HG03439 (cell line): ENCODE results near the gene GGA1.
A peak's percentile ranks its signal among the peaks of the same experiment; 100 is the strongest.

ENCODE experiments used
- ATAC-seq: cut with Tn5 transposase; IDR thresholded peaks from one replicate; pipeline ENCODE4 v1.9.1; 2021; ENCODE audit warnings: mild to moderate bottlenecking, moderate library complexity; ENCODE audit not compliant: unreplicated experiment

The GGA1 gene

DNA sequence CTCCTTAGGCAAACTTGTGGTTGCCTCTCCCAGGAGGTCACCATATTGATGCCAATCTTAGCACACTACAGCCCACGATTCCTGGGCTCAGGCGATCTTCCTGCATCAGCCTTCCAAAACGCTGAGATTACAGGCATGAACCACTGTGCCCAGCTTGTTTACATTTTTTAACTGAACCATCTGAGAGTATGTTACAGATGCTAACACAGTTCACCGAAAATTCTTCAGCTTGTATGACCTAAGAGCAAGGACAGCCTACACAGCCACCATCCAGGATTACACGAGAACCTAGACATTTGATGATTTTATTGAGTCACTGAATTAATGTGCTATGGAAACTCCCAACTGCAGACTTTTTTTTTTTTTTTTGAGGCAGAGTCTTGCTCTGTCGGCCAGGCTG is 61.0 kb downstream of the GGA1 start:
- ATAC-seq = no peak

DNA sequence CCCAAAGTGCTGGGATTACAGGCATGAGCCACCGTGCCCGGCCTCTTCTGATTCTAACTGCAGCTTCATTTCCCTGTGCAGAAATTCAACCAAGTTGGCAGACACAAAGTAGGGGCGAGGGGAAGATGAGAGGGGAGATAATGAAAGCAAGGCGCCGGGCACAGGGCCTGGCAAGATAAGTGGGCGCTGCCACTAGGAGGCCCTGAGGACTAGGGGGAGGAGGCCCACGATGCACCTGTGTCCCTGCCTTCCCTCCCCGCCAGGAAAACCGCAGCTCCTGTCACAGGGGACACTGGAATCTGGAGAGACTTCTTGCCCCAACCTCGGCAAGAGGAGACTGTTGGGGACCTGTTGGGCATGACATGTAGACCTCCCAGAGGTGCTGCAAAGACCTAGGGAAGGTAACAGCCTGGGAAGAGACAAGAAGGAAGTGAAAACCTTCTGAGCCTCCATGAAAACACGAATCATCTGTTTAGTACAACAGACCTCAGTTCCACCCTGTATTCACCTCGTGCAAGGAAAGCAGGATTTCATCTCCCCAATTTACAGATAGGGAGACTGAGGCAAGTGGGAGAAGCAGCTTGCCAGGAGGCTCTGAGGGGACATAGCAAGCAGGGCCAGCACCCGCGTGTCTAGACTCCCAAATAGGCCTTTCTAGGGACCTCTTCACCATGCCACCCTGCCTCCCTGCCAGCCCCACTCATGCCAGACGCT is 63.7 kb downstream of the GGA1 start:
- no peak for ATAC-seq

DNA sequence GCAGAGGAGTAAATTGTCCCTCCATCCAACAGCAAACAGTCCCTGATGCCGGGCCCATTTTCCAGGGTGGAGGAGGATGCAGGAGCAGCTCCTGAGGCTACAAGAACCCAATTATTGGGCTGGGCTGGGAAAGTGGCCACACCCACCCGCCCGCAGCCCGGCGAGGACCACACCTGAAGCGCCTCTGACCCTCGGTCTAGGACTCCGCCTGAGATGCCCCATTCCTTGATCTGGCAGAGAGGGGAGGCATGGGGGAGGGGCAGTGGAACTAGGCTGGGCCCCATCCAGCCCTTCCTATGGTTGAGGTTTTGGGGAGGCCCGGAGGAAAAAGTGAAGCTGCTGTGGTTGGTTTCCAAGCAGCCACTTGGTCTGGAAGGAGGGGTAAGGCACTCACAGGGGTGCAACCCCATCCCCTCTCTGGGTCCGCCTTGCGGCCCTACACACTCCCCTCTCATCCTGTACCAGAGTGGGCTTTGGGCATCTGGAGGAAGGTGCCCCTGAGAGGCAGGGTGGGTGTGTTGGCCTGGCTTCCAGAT is 64.4 kb downstream of the GGA1 start:
- no peak for ATAC-seq

DNA sequence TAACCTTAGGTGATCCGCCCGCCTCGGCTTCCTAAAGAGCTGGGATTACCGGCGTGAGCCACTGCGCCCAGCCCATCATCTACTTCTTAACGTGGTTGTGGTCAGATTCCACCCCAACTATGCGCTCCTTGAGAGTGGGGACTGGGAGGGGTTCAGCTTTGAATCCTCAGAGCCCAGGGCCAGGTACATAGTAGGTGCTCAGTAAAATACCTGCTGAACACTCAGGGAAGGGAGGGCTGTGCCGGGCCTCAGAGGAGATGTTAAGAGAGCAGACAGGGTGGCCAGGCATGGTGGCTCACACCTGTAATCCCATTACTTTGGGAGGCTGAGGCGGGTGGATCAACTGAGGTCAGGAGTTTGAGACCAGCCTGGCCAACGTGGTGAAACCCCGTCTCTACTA is 65.6 kb downstream of the GGA1 start:
- no peak for ATAC-seq

DNA sequence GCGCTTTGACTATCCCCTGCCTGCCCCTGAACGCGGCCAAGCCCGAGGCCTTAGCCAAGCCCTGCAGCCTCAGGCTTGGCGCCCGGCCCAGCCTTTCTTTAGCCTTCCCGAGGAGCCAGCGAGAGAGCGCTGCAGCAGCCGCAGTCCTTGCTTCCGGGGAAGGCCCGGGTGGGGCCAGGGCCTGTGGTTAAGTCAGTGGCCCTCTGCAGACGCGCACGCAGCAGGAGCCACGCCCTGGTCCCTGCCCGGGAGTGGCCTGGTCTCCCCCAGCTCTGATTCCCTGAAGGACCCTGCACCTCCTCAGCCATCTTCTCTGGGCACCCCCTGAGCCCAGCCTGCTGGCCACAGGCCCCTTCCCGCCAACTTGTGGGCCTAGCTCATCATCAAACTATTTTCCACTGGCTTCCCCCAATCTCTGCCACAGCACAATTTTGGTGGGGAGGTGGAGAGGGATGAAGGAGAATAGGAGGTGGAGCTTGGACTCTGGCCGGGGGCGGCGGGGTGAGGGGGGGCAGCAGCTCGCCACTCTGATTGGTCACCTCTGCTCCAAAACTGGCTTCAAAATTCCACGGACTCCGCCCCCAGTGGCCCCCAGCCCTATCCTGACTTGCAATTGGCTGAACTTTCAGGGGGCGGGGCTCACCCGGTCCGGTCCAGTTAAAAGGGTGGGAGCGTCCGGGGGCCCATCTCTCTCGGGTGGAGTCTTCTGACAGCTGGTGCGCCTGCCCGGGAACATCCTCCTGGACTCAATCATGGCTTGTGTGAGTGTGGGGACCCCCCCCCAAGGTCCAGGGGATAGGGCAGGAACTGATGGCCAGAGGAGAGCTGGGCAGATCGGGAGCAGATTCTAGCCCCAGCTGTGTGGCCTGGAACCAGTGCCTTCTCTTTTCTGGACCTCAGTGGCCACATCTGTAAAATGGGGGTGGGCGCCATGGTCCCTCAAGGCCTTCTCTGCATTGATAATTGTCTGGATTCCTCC is 66.6 kb downstream of the GGA1 start, which contains the start of gene LGALS1:
Gene LGALS1 (plus strand): TSS at position 686 of the 979 bp plus-strand sequence. CDS start 67 bp downstream, at position 753.
- no peak for ATAC-seq

DNA sequence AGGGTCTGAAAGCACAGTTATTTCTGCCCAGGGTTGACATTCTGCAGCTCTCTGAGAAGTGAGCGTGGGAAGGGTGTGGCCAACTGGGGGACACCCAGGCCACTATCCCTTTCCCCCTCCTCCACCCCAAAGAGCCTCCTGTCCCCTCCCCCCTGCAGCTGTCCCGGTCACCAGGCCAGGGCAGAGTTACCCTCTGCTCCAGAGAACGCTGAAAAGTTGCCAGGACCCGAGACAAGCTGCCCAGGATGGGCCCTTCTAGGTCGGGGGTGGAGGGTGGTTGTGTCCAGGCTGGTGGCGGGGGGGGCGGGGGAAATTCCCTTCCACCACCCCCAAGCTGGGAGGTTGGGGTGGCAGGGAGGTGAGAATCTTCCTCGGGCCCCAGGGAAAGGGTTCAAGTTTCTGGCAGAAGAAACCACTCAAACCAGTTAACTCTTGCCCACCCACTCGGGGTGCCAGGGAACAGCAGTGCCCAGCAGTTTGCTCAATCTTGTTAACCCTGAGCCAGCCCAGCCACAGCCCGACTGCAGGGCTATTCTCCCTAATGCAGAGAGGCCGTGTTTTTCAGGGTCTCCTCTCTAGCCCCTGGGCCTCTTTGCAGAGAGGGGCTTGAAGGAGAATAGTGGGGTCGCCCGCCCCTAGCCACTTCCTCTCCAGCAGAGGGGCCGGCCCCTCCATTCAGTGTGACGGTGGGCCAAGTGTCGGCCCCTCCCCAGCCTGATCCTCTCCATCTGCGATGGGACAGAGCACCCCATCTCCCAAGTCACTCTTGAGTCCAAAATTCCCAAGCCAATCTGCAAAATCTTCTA is 67.5 kb downstream of the GGA1 start:
- ATAC-seq = peak; percentile 7

DNA sequence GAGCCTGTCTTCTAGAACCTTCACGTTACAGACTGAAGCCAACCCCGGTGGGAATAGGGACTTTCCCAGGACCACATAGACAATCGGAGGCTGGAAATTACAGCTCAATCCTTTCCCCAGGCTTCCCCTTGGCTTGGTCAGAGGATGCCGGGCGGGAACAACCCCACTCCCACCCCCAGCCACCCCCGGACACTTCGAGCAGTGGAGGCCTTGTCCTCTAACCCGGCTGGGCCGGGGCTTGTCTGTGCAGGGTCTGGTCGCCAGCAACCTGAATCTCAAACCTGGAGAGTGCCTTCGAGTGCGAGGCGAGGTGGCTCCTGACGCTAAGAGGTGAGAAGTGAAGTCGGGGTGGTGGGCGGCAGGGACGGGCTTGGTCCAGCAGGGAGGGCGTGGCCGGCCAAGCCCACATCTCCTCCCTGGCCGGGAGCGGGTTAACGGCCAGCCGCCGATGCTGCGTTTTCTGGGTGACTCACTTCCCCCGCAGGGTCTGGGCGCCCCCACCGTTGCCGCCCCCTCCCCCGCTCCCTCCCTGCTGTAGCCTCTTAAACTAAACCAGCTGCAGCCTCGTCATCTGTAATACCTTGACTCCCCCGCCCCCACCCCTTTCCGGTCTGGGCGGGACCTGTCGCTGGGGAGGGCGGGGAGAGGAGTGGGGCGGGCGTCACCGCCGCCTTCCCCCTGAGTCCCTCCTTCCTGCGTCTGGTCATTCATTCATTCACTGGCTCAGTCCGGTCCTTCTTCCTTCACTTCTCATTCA is 68.3 kb downstream of the GGA1 start:
- ATAC-seq = peak; percentile 62

DNA sequence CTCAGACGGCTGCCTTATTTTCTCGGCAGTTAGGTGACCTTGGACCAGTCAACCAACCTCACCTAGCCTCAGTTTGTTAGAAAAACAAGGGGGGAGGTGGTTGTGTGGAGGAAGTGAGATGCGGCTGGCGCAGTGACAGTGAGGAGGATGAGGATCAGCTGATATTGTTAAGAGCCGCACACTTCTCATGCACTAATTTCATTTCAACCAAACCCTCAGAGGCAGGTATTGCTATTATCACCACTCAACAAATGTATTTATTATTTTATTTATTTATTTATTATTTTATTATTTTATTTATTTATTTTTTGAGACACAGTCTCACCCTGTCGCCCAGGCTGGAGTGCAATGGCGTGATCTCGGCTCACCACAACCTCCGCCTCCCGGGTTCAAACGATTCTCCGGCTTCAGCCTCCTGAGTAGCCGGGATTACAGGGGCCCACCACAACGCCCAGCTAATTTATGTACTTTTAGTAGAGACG is 68.9 kb downstream of the GGA1 start:
- ATAC-seq = no peak

DNA sequence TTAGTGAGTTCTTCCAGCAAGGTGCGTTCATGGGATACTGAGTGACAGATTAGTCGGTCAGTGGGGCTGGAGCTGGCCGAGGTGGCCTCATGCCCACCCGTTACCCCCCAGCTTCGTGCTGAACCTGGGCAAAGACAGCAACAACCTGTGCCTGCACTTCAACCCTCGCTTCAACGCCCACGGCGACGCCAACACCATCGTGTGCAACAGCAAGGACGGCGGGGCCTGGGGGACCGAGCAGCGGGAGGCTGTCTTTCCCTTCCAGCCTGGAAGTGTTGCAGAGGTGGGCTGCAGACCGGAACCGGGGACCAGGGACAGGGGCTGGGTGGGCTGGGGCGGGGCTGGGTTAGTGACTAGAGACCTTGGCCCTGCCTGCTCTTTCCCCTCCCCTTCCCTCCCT is 69.7 kb downstream of the GGA1 start:
- ATAC-seq = no peak

DNA sequence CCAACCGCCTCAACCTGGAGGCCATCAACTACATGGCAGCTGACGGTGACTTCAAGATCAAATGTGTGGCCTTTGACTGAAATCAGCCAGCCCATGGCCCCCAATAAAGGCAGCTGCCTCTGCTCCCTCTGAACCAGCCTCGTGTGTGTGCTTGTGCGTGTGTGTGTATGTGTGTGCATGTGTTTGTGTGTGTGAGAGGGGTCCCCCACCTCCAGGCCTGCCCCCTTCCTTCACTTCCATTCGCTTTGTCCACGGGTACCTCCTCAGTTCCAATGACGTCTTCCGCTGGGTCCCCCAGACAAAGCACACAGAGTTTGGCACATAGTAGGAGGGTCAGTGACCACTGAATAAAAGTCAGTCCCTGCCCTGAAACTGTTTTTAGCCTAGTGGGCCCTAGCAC is 71.0 kb downstream of the GGA1 start:
- ATAC-seq = no peak

DNA sequence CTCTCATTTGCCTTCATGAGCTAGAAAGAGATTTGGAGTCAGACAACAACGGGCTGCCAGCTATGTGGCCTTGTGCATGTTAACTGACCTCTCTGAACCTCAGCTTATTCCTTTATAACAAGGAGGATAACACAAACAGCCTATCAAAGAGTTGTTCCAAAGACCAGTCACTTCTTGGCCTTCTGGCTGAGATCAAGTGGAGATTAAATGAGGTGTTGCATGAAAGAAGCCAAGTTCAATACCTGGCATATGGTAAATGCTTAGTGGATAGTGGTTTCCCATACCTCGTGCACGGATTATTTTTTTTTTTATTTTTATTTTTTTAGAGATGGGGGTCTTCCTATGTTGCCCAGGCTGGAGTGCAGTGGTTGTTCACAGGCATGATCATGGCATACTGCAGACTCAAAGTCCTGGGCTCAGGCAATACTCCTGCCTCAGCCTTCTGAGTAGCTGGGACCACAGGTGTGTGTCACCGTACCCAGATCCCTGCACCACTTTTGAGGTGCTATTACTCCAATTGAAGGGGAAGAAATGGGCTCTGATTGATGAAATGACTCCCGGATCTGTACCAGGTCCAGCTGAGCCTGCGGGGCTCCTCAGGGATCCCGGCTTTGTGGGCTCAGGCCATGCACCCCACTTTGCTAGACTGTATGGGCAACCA is 71.7 kb downstream of the GGA1 start:
- ATAC-seq = no peak

DNA sequence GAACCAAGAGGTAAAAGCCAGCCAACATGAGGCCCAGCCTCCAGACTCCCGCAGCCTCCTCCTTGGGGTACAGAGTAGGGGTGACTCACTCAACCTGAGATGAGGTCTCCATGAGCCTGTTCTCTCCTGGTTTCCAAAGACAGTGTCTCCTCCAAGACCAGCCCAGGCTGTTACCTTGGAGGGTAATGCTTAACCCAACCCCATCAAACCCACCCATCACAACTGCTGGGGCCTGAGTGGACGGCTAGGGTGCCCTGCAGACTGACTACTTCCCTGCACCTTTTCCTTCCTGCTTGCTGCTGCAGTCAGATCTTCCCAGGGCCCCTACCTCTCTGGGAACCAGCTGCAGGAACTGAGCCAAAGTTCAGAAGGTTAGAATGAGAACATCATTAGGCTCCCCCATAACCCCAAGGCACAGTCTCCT is 72.4 kb downstream of the GGA1 start:
- no peak for ATAC-seq

DNA sequence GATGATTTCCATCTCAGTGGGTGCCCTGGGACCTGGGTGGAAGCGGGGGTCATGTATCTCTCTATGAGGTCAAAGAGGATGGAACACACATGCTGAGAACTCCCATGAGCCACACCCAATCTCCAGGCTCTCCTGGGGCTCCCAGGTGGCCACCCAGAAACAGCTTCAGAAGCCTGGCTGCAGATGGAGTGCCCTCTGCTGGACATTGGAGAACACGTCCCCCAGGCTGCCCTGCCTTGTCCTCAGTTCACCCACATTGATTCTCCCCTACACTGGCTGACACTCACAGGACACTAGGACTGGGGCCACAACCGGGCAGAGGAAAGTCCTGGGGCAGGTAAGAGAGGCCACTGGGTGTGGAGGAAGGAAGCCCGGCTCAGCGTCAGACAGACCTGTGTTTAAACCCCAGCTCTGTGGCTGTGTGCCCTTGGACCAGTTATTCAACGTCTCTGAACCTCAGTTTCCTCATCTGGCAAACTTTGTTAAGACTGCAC is 73.0 kb downstream of the GGA1 start:
- no peak for ATAC-seq
